Loucy (cell line): ENCODE results near the gene COL23A1.

ENCODE experiments used
- H2AFZ ChIP-seq: fragments of 200-600 bp; sonication (generic); 2 replicates; pipeline ENCODE4 v1.6.0; 2016; ENCODE audit warnings: antibody characterized with exemption, mild to moderate bottlenecking, low read length, moderate library complexity
- H3F3A ChIP-seq: fragments of 200-600 bp; 2 replicates; pipeline ENCODE4 v1.6.0; 2016; ENCODE audit warnings: antibody characterized with exemption, low read depth, mild to moderate bottlenecking
- H3K27me3 ChIP-seq: fragments of 200-600 bp; sonication (generic); 2 replicates; pipeline ENCODE4 v1.6.1; 2014; ENCODE audit warnings: low read length, mild to moderate bottlenecking; ENCODE audit not compliant: insufficient read depth, poor library complexity, severe bottlenecking
- H3K36me3 ChIP-seq: fragments of 200-600 bp; sonication (generic); 2 replicates; pipeline ENCODE4 v1.6.1; 2016; ENCODE audit warnings: low read length; ENCODE audit not compliant: insufficient read depth
- H3K4me1 ChIP-seq: fragments of 200-600 bp; sonication (generic); 2 replicates; pipeline ENCODE4 v1.5.1; 2014; ENCODE audit warnings: low read length, mild to moderate bottlenecking; ENCODE audit not compliant: insufficient read depth, poor library complexity, severe bottlenecking
- H3K4me2 ChIP-seq: fragments of 200-600 bp; sonication (generic); 2 replicates; pipeline ENCODE4 v1.6.0; 2014; ENCODE audit warnings: antibody characterized with exemption, low read length, low read depth, mild to moderate bottlenecking; ENCODE audit not compliant: poor library complexity, severe bottlenecking
- H3K4me3 ChIP-seq: fragments of 200-600 bp; sonication (generic); 2 replicates; pipeline ENCODE4 v1.5.1; 2014; ENCODE audit warnings: low read length, mild to moderate bottlenecking, mixed read lengths; ENCODE audit not compliant: poor library complexity, severe bottlenecking
- H3K79me2 ChIP-seq: fragments of 200-600 bp; sonication (generic); 2 replicates; pipeline ENCODE4 v1.6.1; 2014; ENCODE audit warnings: low read length; ENCODE audit not compliant: insufficient read depth
- H3K9ac ChIP-seq: fragments of 200-600 bp; sonication (generic); 2 replicates; pipeline ENCODE4 v1.6.0; 2014; ENCODE audit warnings: mild to moderate bottlenecking, low read depth, low read length, moderate library complexity; ENCODE audit not compliant: poor library complexity, severe bottlenecking
- H3K9me2 ChIP-seq: fragments of 200-600 bp; sonication (generic); replicated peaks from 2 replicates; pipeline ENCODE4 v1.6.1; 2016; ENCODE audit warnings: low read depth, low read length, mixed read lengths
- H3K9me3 ChIP-seq: fragments of 200-600 bp; sonication (generic); 2 replicates; pipeline ENCODE4 v1.6.1; 2014; ENCODE audit warnings: mild to moderate bottlenecking, antibody characterized with exemption, low read length, low read depth; ENCODE audit not compliant: insufficient read depth
- H4K20me1 ChIP-seq: fragments of 200-600 bp; sonication (generic); 2 replicates; pipeline ENCODE4 v1.6.0; 2014; ENCODE audit warnings: antibody characterized with exemption, low read length, mild to moderate bottlenecking; ENCODE audit not compliant: insufficient read depth, poor library complexity, severe bottlenecking
- CTCF ChIP-seq: fragments of 200-600 bp; sonication (generic); conservative IDR thresholded peaks from 2 replicates; pipeline ENCODE4 v1.5.1; 2014; ENCODE audit warnings: mild to moderate bottlenecking, antibody characterized with exemption, low read length
- EZH2phosphoT487 ChIP-seq: fragments of 200-600 bp; IDR thresholded peaks from 2 replicates; pipeline ENCODE4 v1.6.1; 2018; ENCODE audit warnings: antibody characterized with exemption, mild to moderate bottlenecking, moderate library complexity, borderline replicate concordance

Gene COL23A1

GRCh38 chr5:178320281-178320855 lies 269.8 kb downstream of the COL23A1 start:
- no peaks in the 10 kb centered on the region for H3K27me3 ChIP-seq
- no peaks in the 10 kb centered on the region for H3K9me3 ChIP-seq
- no peaks in the 10 kb centered on the region for H3K36me3 ChIP-seq
- no peaks in the 10 kb centered on the region for H4K20me1 ChIP-seq
- H3K4me3 ChIP-seq, result no peak overlapping the region
- H3K9ac ChIP-seq, result no peak overlapping the region
- no peaks in the 10 kb centered on the region for H3K79me2 ChIP-seq
- no peaks in the 10 kb centered on the region for H3K9me2 ChIP-seq
- TF ChIP-seq EZH2phosphoT487, result no peak
- no peak for TF ChIP-seq CTCF
- no peak overlapping the region for H2AFZ ChIP-seq
- no peaks in the 10 kb centered on the region for H3K4me1 ChIP-seq
- H3F3A ChIP-seq, result no peaks in the 10 kb centered on the region
- H3K4me2 ChIP-seq, result no peak overlapping the region

- no peaks in the 10 kb centered on the region for H3K9me3 ChIP-seq
- H3K79me2 ChIP-seq, result no peaks in the 10 kb centered on the region
- no peaks in the 10 kb centered on the region for H3K27me3 ChIP-seq
- no peaks in the 10 kb centered on the region for H3F3A ChIP-seq
- H3K9me2 ChIP-seq, result no peaks in the 10 kb centered on the region
- no peaks in the 10 kb centered on the region for H4K20me1 ChIP-seq
- H3K4me2 ChIP-seq, result no peak overlapping the region
- H3K4me3 ChIP-seq, result no peak overlapping the region
- TF ChIP-seq EZH2phosphoT487 (no peak), CTCF (no peak)
- no peaks in the 10 kb centered on the region for H3K36me3 ChIP-seq
- H2AFZ ChIP-seq, result no peak overlapping the region
- H3K9ac ChIP-seq, result no peak overlapping the region
- no peaks in the 10 kb centered on the region for H3K4me1 ChIP-seq
Measured at GRCh38 chr5:178319541-178320041, 270.6 kb downstream of the COL23A1 start.

GRCh38 chr5:178318893-178319292 lies 271.3 kb downstream of the COL23A1 start:
- Histone ChIP-seq H3K79me2 (no peaks in the 10 kb centered on the region), H3K9me2 (no peaks in the 10 kb centered on the region), H2AFZ (no peak overlapping the region), H3K27me3 (no peaks in the 10 kb centered on the region), H3K4me1 (no peaks in the 10 kb centered on the region), H3F3A (no peaks in the 10 kb centered on the region), H4K20me1 (no peaks in the 10 kb centered on the region), H3K9me3 (no peaks in the 10 kb centered on the region), H3K9ac (no peak overlapping the region), H3K4me3 (no peak overlapping the region), H3K4me2 (no peak overlapping the region), H3K36me3 (no peaks in the 10 kb centered on the region)
- TF ChIP-seq EZH2phosphoT487 (no peak), CTCF (no peak)
